Measurements from ENCODE around the gene RANBP3L. TPM values are rescaled to one million over a fixed set of nuclear protein-coding genes. Genes with fewer than 3 reads are reported as not detected.

RANBP3L gene
- total RNA-seq, 3 donors from 2014 or later = 0.29 to 2.8 TPM; not detected in 1

DNA sequence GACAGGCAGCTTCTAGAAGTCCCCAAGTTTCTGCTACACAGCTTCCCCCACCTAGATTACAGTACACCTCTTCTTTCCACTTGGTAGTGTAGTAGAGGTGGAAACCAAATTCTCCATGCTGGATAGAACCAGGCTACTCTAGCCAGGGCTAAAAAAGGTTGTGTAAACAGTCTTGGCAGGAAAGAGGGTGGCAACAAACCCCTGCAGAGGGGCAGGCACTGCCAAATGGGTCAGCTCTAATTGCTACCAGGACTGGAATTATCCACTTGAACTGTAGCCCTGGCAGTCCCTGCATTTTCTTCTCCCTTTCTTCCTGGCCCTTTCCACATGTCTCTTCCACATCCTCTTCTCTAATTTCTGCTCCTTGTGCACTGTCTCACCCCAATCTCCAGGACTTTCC, 24.8 kb downstream of the RANBP3L start:
- TF ChIP-seq, protein P1, sequence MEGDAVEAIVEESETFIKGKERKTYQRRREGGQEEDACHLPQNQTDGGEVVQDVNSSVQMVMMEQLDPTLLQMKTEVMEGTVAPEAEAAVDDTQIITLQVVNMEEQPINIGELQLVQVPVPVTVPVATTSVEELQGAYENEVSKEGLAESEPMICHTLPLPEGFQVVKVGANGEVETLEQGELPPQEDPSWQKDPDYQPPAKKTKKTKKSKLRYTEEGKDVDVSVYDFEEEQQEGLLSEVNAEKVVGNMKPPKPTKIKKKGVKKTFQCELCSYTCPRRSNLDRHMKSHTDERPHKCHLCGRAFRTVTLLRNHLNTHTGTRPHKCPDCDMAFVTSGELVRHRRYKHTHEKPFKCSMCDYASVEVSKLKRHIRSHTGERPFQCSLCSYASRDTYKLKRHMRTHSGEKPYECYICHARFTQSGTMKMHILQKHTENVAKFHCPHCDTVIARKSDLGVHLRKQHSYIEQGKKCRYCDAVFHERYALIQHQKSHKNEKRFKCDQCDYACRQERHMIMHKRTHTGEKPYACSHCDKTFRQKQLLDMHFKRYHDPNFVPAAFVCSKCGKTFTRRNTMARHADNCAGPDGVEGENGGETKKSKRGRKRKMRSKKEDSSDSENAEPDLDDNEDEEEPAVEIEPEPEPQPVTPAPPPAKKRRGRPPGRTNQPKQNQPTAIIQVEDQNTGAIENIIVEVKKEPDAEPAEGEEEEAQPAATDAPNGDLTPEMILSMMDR (IDR thresholded peaks at IDR 0.05) = no peak
- intact Hi-C loops (cut with DNase I, micrococcal nuclease) = no loop called here
- Histone ChIP-seq H3K4me1 (ENCODE audit: low read depth) (no peaks in the 10 kb centered on the region), H3K9me3 (no peaks in the 10 kb centered on the region), H3K36me3 (ENCODE audit: low read depth) (no peaks in the 10 kb centered on the region), H3K4me3 (no peak overlapping the region)
- no peak for ATAC-seq
- DNase-seq = no peak

DNA sequence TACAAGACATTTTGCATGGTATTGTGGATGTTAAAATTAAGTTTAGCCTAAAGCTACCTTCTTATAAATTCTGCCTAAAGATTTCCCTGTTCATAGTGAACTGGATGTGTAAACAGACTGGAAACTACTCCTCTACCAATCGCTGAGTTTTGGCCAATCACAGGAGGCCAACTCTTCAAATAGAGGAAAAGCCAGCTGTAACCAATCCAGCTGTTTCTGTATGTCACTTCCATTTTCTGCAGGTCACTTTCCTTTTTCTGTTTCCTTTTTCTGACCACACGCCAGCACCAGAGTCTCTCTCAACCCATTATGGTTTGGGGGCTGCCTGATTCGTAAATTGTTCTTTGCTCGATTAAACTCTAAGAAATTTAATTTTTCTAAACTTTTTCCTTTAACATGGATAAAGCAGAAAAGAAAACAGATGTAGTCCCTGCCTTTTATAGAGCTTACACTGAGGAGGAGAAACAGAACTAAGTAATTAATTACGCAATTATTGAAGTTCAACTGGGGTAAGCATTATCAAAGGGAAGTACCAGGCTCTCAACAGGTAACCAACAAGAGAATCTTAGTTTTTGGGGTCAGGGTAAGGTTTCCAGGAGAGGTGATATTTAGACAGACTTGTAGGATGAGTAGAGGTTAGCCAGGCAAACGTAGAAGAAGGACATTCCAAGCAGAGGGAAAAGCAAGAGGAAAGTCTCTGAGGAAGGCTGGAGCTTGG, 27.7 kb downstream of the RANBP3L start:
- no peaks in the 10 kb centered on the region for H3K9me3 ChIP-seq
- intact Hi-C loops (cut with DNase I, micrococcal nuclease) = no loop called here
- no peaks in the 10 kb centered on the region for H3K36me3 ChIP-seq (ENCODE audit: low read depth)
- no peak for DNase-seq
- TF ChIP-seq, protein P1 (IDR thresholded peaks at IDR 0.05) = no peak
- no peak for ATAC-seq
- no peak overlapping the region for H3K4me3 ChIP-seq
- no peaks in the 10 kb centered on the region for H3K4me1 ChIP-seq (ENCODE audit: low read depth)

DNA sequence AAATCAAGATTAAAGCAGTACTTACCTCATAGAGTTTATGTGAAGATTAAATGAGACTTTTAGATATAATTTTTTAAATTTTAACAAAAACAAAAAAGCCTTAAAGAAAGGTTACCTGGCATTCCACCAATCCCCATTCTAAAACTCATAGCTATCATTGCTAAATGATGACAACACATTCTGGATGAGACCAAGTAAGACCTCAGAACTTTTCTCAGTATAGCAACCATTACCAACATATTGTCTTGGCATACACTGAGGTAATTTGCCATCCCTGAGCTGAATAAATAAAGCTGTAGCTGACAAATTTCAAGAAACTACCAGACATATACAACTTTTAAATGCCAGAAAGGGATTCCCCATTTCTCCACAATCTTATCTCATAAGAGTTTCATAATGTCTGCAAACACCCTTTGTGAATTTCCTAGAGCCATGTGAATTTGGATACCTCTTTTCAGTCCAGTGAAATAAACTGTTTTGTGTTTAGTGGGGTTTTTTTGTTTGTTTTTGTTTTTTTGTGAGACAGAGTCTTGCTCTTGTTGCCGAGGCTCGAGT, 29.5 kb downstream of the RANBP3L start:
- ATAC-seq (no peak), DNase-seq (no peak)
- intact Hi-C loops (cut with DNase I, micrococcal nuclease) = no loop called here
- H3K36me3 ChIP-seq (ENCODE audit: low read depth) = no peaks in the 10 kb centered on the region
- H3K4me3 ChIP-seq = no peak overlapping the region
- TF ChIP-seq, protein P1 (IDR thresholded peaks at IDR 0.05) = no peak
- H3K9me3 ChIP-seq = no peaks in the 10 kb centered on the region
- no peaks in the 10 kb centered on the region for H3K4me1 ChIP-seq (ENCODE audit: low read depth)

DNA sequence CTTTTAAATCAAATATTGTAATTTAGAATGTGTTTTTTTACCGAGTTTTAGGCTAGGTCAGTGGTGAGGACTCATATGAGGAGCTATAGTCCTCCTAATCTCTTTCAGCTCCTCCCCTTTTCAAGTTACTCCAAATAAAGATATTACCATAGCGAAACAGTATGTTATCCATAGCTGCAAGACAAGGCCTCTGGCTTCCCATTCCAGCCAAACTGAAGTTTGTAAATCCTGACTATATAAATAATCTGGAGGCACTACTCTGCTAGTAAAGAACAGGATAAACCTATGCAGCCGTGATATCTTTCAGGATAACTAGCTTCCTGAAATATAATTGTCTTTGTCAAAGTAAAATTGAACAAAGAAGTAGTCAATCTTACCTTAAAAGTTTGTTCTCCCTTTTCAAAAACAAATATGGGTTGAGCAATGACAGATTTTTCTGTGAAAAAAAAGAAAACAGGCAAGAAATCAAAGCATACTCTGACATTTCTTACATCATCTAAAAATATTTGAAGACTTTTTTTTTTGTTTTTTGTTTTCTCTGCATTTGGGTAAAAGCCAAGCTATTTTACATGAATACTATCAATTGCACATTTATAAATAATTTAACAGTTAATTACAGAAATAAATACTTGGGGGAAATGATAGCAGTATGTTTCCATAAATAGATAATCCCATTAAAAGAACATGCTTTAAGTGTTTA, 30.7 kb downstream of the RANBP3L start:
- no peaks in the 10 kb centered on the region for H3K36me3 ChIP-seq (ENCODE audit: low read depth)
- no peak overlapping the region for H3K4me3 ChIP-seq
- H3K9me3 ChIP-seq = no peaks in the 10 kb centered on the region
- DNase-seq (no peak), ATAC-seq (no peak)
- no peaks in the 10 kb centered on the region for H3K4me1 ChIP-seq (ENCODE audit: low read depth)
- TF ChIP-seq, protein P1 (IDR thresholded peaks at IDR 0.05) = no peak
- intact Hi-C loops (cut with DNase I, micrococcal nuclease) = no loop called here

DNA sequence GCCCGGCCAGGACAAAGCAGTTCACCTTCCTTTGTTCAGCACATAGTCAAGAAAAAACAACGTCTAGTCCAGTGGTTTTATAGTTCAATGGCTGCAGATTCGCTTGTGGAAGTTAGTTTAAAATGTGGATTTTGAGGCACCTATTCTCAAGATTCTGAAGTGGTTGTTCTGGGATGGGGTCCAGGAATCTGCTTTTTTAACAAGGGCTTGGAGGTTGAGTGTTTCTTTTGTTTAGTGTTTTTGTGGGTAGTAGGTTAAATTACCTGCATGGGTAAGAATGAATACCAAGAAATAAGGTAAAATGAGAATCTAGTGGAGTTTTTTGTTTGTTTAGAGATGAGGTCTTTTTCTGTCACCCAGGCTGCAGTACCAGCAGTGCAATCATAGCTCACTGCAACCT, 31.5 kb downstream of the RANBP3L start:
- H3K9me3 ChIP-seq = no peaks in the 10 kb centered on the region
- no peaks in the 10 kb centered on the region for H3K4me1 ChIP-seq (ENCODE audit: low read depth)
- TF ChIP-seq, protein P1 (IDR thresholded peaks at IDR 0.05) = no peak
- DNase-seq (no peak), ATAC-seq (no peak)
- no peak overlapping the region for H3K4me3 ChIP-seq
- no peaks in the 10 kb centered on the region for H3K36me3 ChIP-seq (ENCODE audit: low read depth)
- intact Hi-C loops (cut with DNase I, micrococcal nuclease) = no loop called here

Data from mucosa of descending colon (tissue), 3 donors.